HCT116 (cell line): ENCODE results near the gene NXPH1.

ENCODE experiments used
- CBX3 ChIP-seq: IDR thresholded peaks from 2 replicates; pipeline ENCODE4 v1.6.1; 2012; ENCODE audit warnings: low read depth
- CEBPB ChIP-seq: IDR thresholded peaks from 2 replicates; pipeline ENCODE4 v1.6.1; 2012; ENCODE audit warnings: low read depth
- CTCF ChIP-seq, 3 experiments: fragments of 200-600 bp in 1 of 3; sonication (generic) in 1 of 3; IDR thresholded peaks in 2 of 3; conservative IDR thresholded peaks in 1 of 3; 2 replicates each; pipeline ENCODE4 v1.5.1; 2012 to 2017; ENCODE audit warnings: low read depth in 2 of 3, low read length in 2 of 3, antibody characterized with exemption in 1 of 3, borderline replicate concordance in 1 of 3, control low read depth in 1 of 3, mild to moderate bottlenecking in 1 of 3, mixed read lengths in 1 of 3, mixed run types in 1 of 3, moderate library complexity in 1 of 3; ENCODE audit not compliant: insufficient read depth in 1 of 3
- MAX ChIP-seq: IDR thresholded peaks from 2 replicates; pipeline ENCODE4 v1.6.1; 2012
- POLR2A ChIP-seq: IDR thresholded peaks from 2 replicates; pipeline ENCODE4 v1.7.0; 2011; ENCODE audit warnings: borderline replicate concordance; ENCODE audit not compliant: insufficient read depth, insufficient read length; ENCODE audit errors: extremely low read depth
- POLR2AphosphoS5 ChIP-seq: IDR thresholded peaks from 2 replicates; pipeline ENCODE4 v1.6.1; 2011; ENCODE audit warnings: mild to moderate bottlenecking, low read depth, low read length, moderate library complexity
- SIN3A ChIP-seq: IDR thresholded peaks from 2 replicates; pipeline ENCODE4 v1.6.1; 2012; ENCODE audit warnings: low read depth
- SP1 ChIP-seq: IDR thresholded peaks from 2 replicates; pipeline ENCODE4 v1.6.1; 2012; ENCODE audit warnings: low read depth
- SRF ChIP-seq: IDR thresholded peaks from 2 replicates; pipeline ENCODE4 v1.6.1; 2012; ENCODE audit warnings: low read depth
- YY1 ChIP-seq: IDR thresholded peaks from 2 replicates; pipeline ENCODE4 v1.6.1; 2011; ENCODE audit warnings: low read length, low read depth, moderate library complexity, mild to moderate bottlenecking; ENCODE audit not compliant: insufficient replicate concordance; ENCODE audit errors: extremely low read depth
- ZFX ChIP-seq: fragments of 450-650 bp; IDR thresholded peaks from 2 replicates; pipeline ENCODE4 v1.6.1; 2017

GRCh38 chr7:8747338-8747737, 313.9 kb downstream of the NXPH1 start:
- TF ChIP-seq POLR2A: no peak
- no peak for TF ChIP-seq CTCF (IDR thresholded peaks at IDR 0.05 in 2 of 3, conservative IDR thresholded peaks at IDR 0.05 in 1 of 3; ENCODE audit: borderline replicate concordance in 1 of 3, insufficient read depth in 1 of 3, low read depth in 2 of 3, low read length in 2 of 3)
- no peak for TF ChIP-seq YY1
- no peak for TF ChIP-seq SRF
- no peak for TF ChIP-seq CEBPB
- TF ChIP-seq MAX: no peak
- TF ChIP-seq SP1: no peak
- no peak for TF ChIP-seq SIN3A
- TF ChIP-seq POLR2AphosphoS5: no peak
- TF ChIP-seq ZFX: no peak
- no peak for TF ChIP-seq CBX3
